HepG2 (cell line): ENCODE measurements around the gene PRSS22. TPM values are rescaled to one million over a fixed set of nuclear protein-coding genes. Genes with fewer than 3 reads are reported as not detected.

Experiments
- BRD4 ChIP-seq: sonication (generic); formaldehyde crosslinking; IDR thresholded peaks from 2 replicates; pipeline ENCODE4 v1.4.0; 2020; ENCODE audit warnings: missing genetic modification reagents
- KDM4B ChIP-seq: sonication (generic); formaldehyde crosslinking; IDR thresholded peaks from 2 replicates; pipeline ENCODE4 v1.4.0; 2020; ENCODE audit warnings: missing genetic modification reagents
- PRDM10 ChIP-seq: sonication (generic); formaldehyde crosslinking; IDR thresholded peaks from 2 replicates; pipeline ENCODE4 v1.4.0; 2020; ENCODE audit warnings: low read depth, missing genetic modification reagents
- RFX3 ChIP-seq: IDR thresholded peaks from 2 replicates; pipeline ENCODE4 v1.6.1; 2016; ENCODE audit warnings: missing biosample characterization, missing genetic modification reagents
- TFE3 ChIP-seq: IDR thresholded peaks from 2 replicates; pipeline ENCODE4 v1.6.1; 2016
- UBTF ChIP-seq: sonication (generic); formaldehyde crosslinking; IDR thresholded peaks from 2 replicates; pipeline ENCODE4 v1.4.0; 2020; ENCODE audit warnings: mild to moderate bottlenecking, missing genetic modification reagents
- ZNF318 ChIP-seq: sonication (generic); formaldehyde crosslinking; IDR thresholded peaks from 2 replicates; pipeline ENCODE4 v1.4.0; 2020; ENCODE audit warnings: mild to moderate bottlenecking, missing genetic modification reagents
- ZNF557 ChIP-seq: sonication (generic); formaldehyde crosslinking; IDR thresholded peaks from 2 replicates; pipeline ENCODE4 v1.4.0; 2020; ENCODE audit warnings: missing genetic modification reagents
- ZNF704 ChIP-seq: sonication (generic); formaldehyde crosslinking; IDR thresholded peaks from 2 replicates; pipeline ENCODE4 v1.8.1; 2023; ENCODE audit warnings: mild to moderate bottlenecking, inconsistent platforms, moderate library complexity, missing genetic modification reagents, borderline replicate concordance
- polyA plus RNA-seq, 8 experiments: library from polyadenylated mRNA; depleted of rRNA in 3 of 8; stranded (reverse) in 7 of 8; unstranded in 1 of 8; fragments of >200 nt; fragmentation: Illumina TruSeq in 4 of 8; extraction: Trizol in 4 of 8; gene quantifications; 2 replicates each; pipeline versions ENCODE4 v1.2.1 to v1.2.3, GENCODE V29; 2011 to 2016; ENCODE audit warnings: low read depth in 4 of 8, missing spikeins in 1 of 8, mixed read lengths in 1 of 8; ENCODE audit not compliant: insufficient read depth in 1 of 8
- total RNA-seq, 5 experiments: library from RNA; depleted of rRNA; stranded (reverse); fragments of >200 nt; fragmentation: Illumina TruSeq; extraction: Trizol; gene quantifications; 2 replicates each; pipeline ENCODE4 v1.2.3, GENCODE V29; 2016; ENCODE audit warnings: low read depth in 1 of 5

PRSS22 gene
- total and polyA plus RNA-seq, 2 of the 13 experiments (the other 11 are each of a cell fraction or from before 2014, with no cell fraction given): 0.24 to 0.32 TPM

GRCh38 chr16:2867987-2868789 is 10.2 kb upstream of the PRSS22 start (continued):
- TF ChIP-seq ZNF704 (no peak), TFE3 (peak; percentile 55; the same call in 1 of the 2 replicates), UBTF (CRISPR knock-in tag) (peak; percentile 56; the same call in 1 of the 2 replicates), ZNF557 (CRISPR knock-in tag) (no peak), RFX3 (CRISPR knock-in tag) (no peak), PRDM10 (CRISPR knock-in tag) (peak; percentile 28; the same call in 1 of the 2 replicates), ZNF318 (CRISPR knock-in tag) (no peak), BRD4 (peak; percentile 90), KDM4B (CRISPR knock-in tag) (0 out of 2 replicates have a peak, but pooled peaks have one; percentile 56)
